Astrocyte (in vitro differentiated cells and primary cell): Measurements from ENCODE around the gene IGSF23.

Experiments used
- EZH2 ChIP-seq: IDR thresholded peaks from 2 replicates; pipeline ENCODE4 v1.6.1; 2012; ENCODE audit warnings: mild to moderate bottlenecking, low read length, inconsistent platforms; ENCODE audit not compliant: insufficient read depth
- TF ChIP-seq, protein P1 (sequence below): IDR thresholded peaks from 2 replicates; pipeline ENCODE4 v1.5.1; 2011; ENCODE audit warnings: low read depth, mild to moderate bottlenecking, inconsistent platforms, low read length, moderate library complexity; ENCODE audit not compliant: insufficient read depth

GRCh38 chr19:44647144-44647543, 33.8 kb downstream of the IGSF23 start:
- TF ChIP-seq, protein P1, sequence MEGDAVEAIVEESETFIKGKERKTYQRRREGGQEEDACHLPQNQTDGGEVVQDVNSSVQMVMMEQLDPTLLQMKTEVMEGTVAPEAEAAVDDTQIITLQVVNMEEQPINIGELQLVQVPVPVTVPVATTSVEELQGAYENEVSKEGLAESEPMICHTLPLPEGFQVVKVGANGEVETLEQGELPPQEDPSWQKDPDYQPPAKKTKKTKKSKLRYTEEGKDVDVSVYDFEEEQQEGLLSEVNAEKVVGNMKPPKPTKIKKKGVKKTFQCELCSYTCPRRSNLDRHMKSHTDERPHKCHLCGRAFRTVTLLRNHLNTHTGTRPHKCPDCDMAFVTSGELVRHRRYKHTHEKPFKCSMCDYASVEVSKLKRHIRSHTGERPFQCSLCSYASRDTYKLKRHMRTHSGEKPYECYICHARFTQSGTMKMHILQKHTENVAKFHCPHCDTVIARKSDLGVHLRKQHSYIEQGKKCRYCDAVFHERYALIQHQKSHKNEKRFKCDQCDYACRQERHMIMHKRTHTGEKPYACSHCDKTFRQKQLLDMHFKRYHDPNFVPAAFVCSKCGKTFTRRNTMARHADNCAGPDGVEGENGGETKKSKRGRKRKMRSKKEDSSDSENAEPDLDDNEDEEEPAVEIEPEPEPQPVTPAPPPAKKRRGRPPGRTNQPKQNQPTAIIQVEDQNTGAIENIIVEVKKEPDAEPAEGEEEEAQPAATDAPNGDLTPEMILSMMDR, result no peak
- no peak for TF ChIP-seq EZH2
